ENCODE results near the gene SKA3.

- no peak for TF ChIP-seq CTCF (conservative IDR thresholded peaks at IDR 0.05)
- no peak for TF ChIP-seq EZH2 (IDR thresholded peaks at IDR 0.05; ENCODE audit: low read depth)
Measured at GRCh38 chr13:21124852-21125251, 51.5 kb downstream of the SKA3 start.
